ENCODE data around the gene MTHFR. TPM values are rescaled to one million over a fixed set of nuclear protein-coding genes. Genes with fewer than 3 reads are reported as not detected.

Gene MTHFR
- total and polyA plus RNA-seq, 2 of the 8 experiments (the other 6 are each of a cell fraction or from before 2014, with no cell fraction given), result 8.7 to 18.5 TPM

- peak; percentile 53 for TF ChIP-seq KDM4A (IDR thresholded peaks at IDR 0.05; ENCODE audit: low read depth, low read length, severe bottlenecking)
Measured at GRCh38 chr1:11735854-11736745, 69.7 kb downstream of the MTHFR start, which contains the start of gene AGTRAP (continued).

Small RNAs within 50 kb of the gene (small RNA-seq; reads per million reads assigned to genes)
- gene RF02156 (ENCODE audit: insufficient read depth), result not detected
- not detected for gene RF02157 (ENCODE audit: insufficient read depth)
- gene RF02158 (ENCODE audit: insufficient read depth), result not detected

Other genes starting within 250 kb of the MTHFR start
- gene FBXO2, start 151.5 kb downstream of the MTHFR start, total RNA-seq (2021; fragmentation: NEBNext Ultra II Directional; extraction: Animal tissue kit (Norgen Biotek cat#: 25700)), result 51.3 and 55.5 TPM in 2 replicates
- gene FBXO2, start 151.5 kb downstream of the MTHFR start, polyA plus RNA-seq (2011; rRNA removed), result 57.9 and 99.1 TPM in 2 replicates
- 27.2 and 29.2 TPM in 2 replicates for gene FBXO44, start 151.1 kb downstream of the MTHFR start, total RNA-seq (2021; fragmentation: NEBNext Ultra II Directional; extraction: Animal tissue kit (Norgen Biotek cat#: 25700))
- gene FBXO44, start 151.1 kb downstream of the MTHFR start, polyA plus RNA-seq (2011; rRNA removed), result 27.0 and 43.0 TPM in 2 replicates
- gene FBXO6, start 141.8 kb downstream of the MTHFR start, total RNA-seq (2021; fragmentation: NEBNext Ultra II Directional; extraction: Animal tissue kit (Norgen Biotek cat#: 25700)), result 0.29 and 0.54 TPM in 2 replicates
- gene FBXO6, start 141.8 kb downstream of the MTHFR start, polyA plus RNA-seq (2011; rRNA removed), result 0.86 and 1.2 TPM in 2 replicates
- 310 and 314 TPM in 2 replicates for gene MAD2L2, start 124.8 kb downstream of the MTHFR start, total RNA-seq (2021; fragmentation: NEBNext Ultra II Directional; extraction: Animal tissue kit (Norgen Biotek cat#: 25700))
- 469 and 710 TPM in 2 replicates for gene MAD2L2, start 124.8 kb downstream of the MTHFR start, polyA plus RNA-seq (2011; rRNA removed)
- 17.6 and 18.9 TPM in 2 replicates for gene DRAXIN, start 114.3 kb downstream of the MTHFR start, total RNA-seq (2021; fragmentation: NEBNext Ultra II Directional; extraction: Animal tissue kit (Norgen Biotek cat#: 25700))
- 4.6 and 4.8 TPM in 2 replicates for gene DRAXIN, start 114.3 kb downstream of the MTHFR start, polyA plus RNA-seq (2011; rRNA removed)
- gene AGTRAP, start 69.8 kb downstream of the MTHFR start, total RNA-seq (2021; fragmentation: NEBNext Ultra II Directional; extraction: Animal tissue kit (Norgen Biotek cat#: 25700)), result 69.7 and 70.9 TPM in 2 replicates
- gene AGTRAP, start 69.8 kb downstream of the MTHFR start, polyA plus RNA-seq (2011; rRNA removed), result 192 and 261 TPM in 2 replicates
- gene C1orf167, start 43.8 kb downstream of the MTHFR start, total RNA-seq (2021; fragmentation: NEBNext Ultra II Directional; extraction: Animal tissue kit (Norgen Biotek cat#: 25700)), result 0.90 and 1.3 TPM in 2 replicates
- 0.67 and 0.70 TPM in 2 replicates for gene C1orf167, start 43.8 kb downstream of the MTHFR start, polyA plus RNA-seq (2011; rRNA removed)
- 25.5 and 26.0 TPM in 2 replicates for gene CLCN6, start 227 bp upstream of the MTHFR start, total RNA-seq (2021; fragmentation: NEBNext Ultra II Directional; extraction: Animal tissue kit (Norgen Biotek cat#: 25700))
- 15.7 and 20.4 TPM in 2 replicates for gene CLCN6, start 227 bp upstream of the MTHFR start, polyA plus RNA-seq (2011; rRNA removed)
- gene NPPA, start 41.8 kb upstream of the MTHFR start, total RNA-seq (2021; fragmentation: NEBNext Ultra II Directional; extraction: Animal tissue kit (Norgen Biotek cat#: 25700)), result not detected in 2 replicates
- not detected in 2 replicates for gene NPPA, start 41.8 kb upstream of the MTHFR start, polyA plus RNA-seq (2011; rRNA removed)
- gene NPPB, start 53.0 kb upstream of the MTHFR start, total RNA-seq (2021; fragmentation: NEBNext Ultra II Directional; extraction: Animal tissue kit (Norgen Biotek cat#: 25700)), result 0.91 and 1.2 TPM in 2 replicates
- 0.36 and 0.77 TPM in 2 replicates for gene NPPB, start 53.0 kb upstream of the MTHFR start, polyA plus RNA-seq (2011; rRNA removed)
- gene KIAA2013, start 120.5 kb upstream of the MTHFR start, total RNA-seq (2021; fragmentation: NEBNext Ultra II Directional; extraction: Animal tissue kit (Norgen Biotek cat#: 25700)), result 37.9 and 38.8 TPM in 2 replicates
- gene KIAA2013, start 120.5 kb upstream of the MTHFR start, polyA plus RNA-seq (2011; rRNA removed), result 114 and 120 TPM in 2 replicates
- gene PLOD1, start 128.8 kb upstream of the MTHFR start, total RNA-seq (2021; fragmentation: NEBNext Ultra II Directional; extraction: Animal tissue kit (Norgen Biotek cat#: 25700)), result 44.9 and 53.4 TPM in 2 replicates
- 51.8 and 68.5 TPM in 2 replicates for gene PLOD1, start 128.8 kb upstream of the MTHFR start, polyA plus RNA-seq (2011; rRNA removed)
- 58.2 and 62.5 TPM in 2 replicates for gene MFN2, start 174.5 kb upstream of the MTHFR start, total RNA-seq (2021; fragmentation: NEBNext Ultra II Directional; extraction: Animal tissue kit (Norgen Biotek cat#: 25700))
- gene MFN2, start 174.5 kb upstream of the MTHFR start, polyA plus RNA-seq (2011; rRNA removed), result 34.0 and 42.0 TPM in 2 replicates
- 65.5 and 66.1 TPM in 2 replicates for gene MIIP, start 213.5 kb upstream of the MTHFR start, total RNA-seq (2021; fragmentation: NEBNext Ultra II Directional; extraction: Animal tissue kit (Norgen Biotek cat#: 25700))
- gene MIIP, start 213.5 kb upstream of the MTHFR start, polyA plus RNA-seq (2011; rRNA removed), result 106 and 149 TPM in 2 replicates

All from H1 (cell line).